GM18909 (cell line): ENCODE data around the gene SPTB.

ENCODE experiments used
- ATAC-seq: cut with Tn5 transposase; IDR thresholded peaks from one replicate; pipeline ENCODE4 v1.9.1; 2021; ENCODE audit warnings: mild to moderate bottlenecking; ENCODE audit not compliant: unreplicated experiment, poor library complexity

The SPTB gene

DNA sequence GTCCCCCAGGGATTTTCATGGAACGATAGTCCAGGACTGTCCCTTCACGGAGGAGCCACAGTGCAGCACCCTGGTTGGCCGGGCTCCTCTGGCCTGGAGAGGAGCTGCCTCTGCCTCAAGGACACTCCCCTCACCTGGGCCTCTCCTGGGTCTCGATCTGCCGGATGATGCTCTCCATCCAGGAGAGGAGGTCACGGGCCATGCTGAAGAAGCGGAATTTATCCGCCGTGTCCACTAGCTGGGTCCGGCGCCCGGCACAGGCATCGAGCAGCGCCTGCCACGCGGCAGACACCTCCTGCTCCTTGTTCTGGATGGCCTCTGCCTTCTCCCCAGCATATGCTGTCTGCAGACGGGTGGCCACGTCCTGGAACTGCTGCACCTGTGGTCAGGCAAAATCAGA is 109.0 kb downstream of the SPTB start:
- ATAC-seq: no peak

DNA sequence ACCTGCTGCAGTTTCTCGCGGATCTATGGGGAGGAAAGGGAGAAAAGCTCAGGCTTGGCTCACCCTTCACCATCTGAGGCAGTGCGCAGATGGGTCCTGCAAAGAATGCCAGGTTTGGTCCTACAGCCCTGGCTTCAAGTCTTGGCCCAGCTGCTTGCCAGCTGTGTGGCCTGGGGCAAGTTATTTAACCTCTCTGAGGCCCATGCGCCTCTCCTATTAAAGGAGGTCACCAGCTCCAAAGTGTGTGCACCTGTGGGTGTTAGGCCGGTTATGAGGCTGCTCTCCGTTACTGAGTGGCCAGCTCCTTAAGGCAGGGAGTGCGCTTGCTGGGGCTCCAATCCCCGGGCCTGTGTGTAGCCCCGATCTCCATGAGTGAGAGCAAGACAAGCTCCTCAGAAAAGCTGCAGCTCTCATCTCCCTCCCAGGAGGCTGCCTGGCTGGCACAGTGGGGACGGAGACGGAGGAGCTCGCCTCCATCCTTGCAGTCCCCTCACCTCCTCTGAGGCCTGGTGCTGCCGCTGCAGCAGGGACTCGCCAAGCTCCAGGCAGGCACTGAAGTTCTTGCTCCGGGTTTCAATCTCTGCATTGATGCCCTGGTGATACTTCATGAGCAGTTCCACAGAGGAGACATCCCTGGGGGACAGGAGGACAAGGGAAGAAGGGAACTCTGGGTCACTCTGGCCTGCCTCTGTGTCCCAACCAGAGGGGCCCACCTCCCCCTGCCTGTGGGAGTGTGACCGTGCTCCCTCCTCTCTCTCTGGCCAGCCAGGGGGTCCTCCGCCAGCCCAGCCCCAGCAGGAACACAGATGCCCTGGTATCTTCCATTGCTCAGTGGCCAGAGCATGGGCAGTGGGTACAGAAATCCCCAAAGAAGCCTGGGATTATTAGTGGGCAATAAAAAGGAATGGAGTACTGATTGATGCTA is 110.3 kb downstream of the SPTB start:
- ATAC-seq: no peak

DNA sequence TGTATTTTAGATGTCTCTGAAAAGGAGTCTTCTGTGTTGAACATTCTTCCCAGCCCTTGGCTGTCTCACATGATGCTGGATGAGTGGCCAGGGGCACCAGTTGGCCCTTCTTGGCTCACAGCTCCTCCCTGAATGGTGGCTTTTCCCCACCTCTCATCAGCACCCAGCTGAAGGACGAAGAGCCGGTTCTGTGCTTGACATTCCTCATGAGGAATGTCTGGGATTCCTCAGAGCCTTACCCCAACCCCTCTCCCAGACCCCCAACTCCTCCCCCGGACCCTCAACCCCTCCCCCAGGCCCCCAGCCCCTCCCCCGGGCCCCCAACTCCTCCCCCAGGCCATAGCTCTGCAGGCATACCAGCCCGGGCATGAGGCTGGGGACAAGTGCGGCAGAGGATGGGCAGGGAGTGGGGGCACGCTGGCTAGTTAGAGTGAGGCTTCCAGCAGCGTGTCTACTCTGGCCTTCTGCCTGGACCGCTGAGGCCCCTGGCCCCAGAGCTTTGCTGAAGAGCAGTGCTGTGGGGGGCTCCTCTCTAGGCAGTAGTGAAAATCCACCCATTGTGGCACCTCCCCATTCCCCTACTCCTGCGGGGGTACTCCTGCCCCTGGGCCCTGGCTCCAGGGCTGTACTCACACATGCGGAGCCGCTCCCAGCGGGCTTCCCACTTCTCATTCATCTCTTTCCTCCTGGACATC is 111.2 kb downstream of the SPTB start:
- no peak for ATAC-seq

DNA sequence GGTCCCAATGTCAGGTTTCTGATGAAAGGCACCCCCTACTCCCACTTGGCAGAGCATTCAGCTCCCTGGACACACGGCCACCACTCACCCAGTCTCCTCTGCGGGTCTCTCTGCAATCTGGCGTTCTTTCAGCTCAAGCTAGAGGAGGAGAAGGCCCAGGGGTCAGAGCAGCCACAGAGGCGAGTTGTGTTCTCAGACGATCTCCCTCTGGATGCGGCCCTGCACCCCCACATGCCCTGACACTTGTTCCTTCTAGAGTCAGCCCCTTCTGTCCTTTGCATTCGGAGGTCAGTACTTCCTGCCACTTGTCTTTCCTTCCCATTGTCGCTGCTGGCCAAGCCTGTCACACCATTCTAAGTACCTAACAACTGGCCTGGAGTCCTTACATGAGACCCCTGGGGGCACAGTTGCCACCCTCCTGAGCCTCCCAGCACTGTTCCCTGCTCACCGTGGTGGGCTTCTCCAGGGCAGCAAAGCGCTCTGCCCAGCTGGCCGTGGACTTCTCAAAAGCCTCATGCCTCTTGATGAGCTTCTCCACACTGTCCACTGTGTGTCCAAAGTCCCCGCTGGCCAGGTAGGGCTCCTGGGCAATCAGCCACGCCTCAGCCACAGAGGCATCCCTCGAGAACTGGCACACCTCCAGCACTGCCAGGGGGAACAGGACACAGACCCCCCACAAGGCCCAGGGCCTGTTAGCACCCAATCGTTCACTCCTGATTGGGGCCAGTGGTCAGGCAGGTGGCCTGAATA is 112.3 kb downstream of the SPTB start:
- no peak for ATAC-seq

DNA sequence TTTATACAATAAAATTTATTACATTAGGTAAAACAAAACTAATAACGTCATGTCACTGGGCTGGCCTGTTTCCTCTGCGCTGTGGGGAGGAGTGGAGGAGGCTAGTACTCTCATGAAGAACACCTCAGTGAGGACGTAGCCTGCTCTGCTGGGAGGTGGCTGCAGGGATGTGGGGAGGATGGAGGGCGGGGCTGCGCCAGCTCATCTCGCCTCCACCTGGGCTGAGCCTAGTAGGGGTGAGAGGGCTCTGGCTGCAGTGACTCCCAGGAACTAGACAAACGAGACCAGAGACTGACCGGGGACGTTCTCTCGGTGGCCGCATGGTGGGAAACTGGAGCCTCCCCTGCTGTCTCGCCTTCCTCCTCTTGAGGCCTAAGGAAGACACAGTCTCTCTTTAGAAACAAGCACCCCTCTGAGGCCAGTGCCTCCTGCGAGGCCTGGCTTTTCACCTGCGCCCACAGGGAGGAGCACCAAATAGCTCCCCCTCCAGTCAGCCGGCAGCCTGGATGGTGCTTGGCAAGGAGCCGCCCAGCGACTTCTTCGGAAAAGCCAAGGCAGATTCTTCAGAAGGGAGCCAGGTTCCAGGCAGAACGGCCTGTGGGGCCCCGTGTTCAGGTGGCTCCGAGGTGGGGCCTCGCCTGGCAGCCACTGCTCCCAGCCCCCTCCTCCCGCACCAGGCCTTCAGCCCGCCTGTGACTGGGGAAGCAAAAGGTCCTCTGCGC is 113.1 kb downstream of the SPTB start:
- ATAC-seq: no peak

DNA sequence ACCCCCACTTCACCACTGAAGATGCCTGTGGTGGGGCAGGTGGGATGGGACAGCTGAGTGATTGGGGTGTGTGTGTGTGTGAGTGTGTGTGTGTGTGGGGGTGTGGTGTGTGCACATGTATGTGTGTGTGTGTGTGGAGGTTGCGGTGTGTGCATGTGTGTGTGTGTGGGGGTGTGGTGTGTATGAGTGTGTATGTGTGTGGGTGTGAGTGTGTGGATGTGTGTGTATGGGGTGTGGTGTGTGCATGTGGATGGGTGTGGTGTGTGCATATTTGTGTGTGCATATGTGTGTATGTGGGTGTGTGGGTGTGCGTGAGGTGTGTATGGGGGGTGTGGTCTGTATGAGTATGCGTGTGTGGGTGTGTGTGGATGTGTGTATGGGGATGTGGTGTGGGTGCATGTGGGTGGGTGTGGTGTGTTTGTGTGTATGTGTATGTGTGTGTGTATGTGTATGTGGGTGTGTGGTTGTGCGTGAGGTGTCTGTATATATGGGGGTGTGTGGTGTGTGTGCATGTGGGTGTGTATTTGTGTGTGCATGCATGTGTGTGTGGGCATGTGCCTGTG is 113.9 kb downstream of the SPTB start:
- no peak for ATAC-seq

DNA sequence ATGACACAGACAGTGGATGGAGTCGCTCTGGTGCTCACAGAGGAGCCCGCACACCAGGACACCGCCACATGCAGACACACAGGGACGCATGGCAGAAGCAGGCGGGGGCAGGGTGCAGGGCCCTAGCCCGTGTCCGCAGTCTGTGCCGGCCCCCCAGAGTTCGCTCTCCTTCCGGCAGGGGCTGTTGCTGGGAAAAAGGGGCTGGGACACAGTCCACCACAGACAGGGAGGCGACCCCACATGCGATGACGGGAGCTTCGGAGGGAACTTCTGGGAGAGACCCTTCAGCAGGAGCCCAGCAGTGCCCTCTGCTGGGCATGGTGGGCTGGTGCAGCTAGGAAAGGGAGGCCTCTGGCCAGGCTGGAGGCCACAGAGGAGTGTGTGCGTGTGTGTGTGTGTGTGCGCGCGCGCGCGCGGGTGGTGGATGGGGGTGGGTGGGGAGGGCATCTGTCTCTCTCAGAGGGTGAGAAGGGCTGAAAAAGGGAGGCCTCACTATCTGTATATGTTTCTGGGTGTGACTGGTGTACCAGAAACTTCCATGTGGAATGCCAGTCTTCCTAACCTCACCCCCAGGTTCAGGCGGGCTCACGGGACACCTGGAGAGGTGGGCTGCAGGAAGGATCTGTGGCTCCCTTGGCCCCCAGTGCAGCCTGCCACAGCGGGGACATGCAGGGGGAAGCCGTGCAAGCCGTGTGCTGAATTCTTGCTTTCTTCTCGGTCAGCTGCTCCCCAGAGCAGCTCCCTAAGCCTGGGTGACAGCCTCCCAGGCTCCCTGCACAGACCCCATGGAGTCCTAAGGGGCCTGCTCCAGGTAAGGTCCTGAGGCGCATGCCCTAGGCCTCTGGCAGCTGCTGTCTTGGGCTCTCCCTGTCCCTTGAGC is 114.8 kb downstream of the SPTB start:
- ATAC-seq: no peak

DNA sequence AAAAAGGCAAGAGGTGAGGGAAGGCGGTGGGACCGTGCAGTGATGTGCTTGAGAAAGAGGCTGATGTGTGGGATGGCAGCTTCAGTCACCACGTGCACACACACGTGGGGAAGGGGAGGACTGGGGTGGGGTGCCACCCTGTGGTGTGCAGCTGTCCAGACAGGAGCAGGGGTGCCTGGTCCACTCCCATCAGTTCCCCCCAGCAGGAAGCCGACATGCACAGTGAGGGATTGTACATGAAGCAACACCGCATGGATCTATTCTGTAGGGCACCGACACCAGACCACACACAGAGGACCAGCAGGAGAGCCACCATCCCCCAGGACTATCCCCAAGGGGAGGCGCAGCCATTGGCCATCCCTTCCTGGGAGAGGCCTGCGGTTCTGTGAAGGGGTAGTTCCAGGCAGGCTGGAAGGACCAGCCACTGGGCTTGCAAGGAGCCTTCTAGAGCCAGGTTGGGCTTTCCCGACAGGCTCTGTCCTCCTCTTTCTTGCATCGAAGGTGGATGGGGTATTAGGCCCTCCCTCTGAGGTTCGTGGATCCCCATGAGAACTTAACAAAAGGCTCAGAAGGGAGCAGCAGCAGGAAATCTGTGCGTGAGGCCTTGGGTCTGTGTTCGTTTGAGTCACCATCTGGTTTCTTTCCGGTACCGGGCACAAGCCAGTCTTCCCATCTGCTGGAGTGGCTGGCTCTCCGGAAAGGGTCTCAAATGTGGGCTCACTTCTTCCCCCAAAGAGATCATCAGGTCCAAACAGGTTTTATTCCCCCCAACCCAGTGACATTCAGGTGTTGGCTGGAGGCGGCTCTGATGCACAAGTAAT is 115.7 kb downstream of the SPTB start:
- no peak for ATAC-seq

DNA sequence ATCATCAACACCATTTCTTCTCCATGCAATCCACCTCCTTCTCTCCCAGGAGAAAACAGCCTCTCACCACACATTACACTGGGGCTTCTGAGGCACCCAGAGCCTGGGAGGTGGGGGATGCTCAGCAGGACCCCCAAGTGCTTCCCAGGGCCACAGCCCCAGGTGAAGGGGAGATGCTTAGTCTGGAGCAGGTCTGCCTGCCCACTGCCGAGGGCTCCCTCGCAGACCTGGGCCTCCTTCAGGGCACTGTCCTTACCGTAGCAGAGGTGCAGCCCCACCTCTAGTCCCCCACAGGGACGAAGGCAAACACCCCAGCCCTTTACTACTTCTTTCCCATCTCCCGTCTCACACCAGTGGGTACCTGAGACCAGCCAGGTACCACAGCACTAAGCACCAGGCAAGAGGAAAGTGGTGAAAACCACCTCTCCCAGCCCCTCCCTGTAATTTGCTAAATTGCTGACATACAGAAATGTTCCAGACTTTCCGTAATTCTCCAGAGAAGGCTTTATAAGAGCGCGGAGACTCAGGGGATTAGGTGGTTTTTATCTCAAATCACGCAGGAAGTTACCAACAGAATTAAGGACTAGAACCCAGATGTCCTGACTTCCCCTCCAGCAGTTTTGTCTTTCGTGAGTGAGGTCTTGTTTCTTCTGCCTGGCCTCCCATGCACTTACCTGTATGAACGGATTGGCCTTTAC is 116.5 kb downstream of the SPTB start:
- ATAC-seq: no peak

DNA sequence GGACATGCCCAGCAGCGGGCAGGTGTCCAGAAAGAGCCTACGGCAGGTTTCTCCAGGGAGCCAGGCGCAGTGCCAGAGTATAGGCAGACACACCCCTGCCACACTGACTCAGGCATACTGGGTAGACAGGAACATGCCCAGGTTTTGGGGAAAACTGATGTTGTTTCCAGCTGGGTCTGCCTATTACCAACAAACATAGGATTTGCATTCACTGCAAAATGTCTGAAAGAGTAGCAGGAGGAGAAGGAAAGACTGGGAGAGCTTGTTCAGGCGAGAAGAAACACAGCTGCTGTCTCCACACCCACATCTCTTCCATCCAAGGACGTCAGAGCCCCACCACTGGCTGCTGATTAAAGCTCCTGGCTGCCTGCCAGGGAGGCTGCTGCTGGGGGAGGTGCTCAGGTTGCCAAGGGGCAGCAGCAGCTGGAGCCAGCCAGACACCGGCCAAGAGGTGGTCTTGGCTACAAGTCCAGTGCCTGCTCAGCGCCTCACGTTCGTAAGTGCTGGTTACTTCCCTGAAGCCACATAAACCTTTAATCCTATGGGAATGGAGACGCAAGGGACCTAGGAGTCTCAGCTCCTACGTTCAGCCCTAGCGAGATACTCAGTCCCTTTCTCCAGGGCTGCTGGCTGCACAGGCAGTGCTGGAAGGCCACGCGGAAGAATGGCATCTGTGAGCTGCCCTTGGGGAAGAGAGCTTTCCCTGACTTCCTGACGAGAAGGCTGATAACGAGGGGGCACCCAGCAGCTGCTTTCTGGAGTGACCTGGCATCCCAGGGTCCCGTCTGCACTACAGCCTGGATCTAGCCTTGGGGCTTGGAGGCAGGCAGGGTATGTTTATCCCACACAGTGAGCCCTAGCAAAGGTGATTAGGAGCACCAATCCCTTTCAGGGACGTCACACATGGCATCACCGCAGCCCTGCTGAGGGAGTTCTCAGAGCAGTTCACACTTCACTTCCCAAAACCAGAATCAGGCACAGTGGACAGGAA is 117.4 kb downstream of the SPTB start:
- ATAC-seq: no peak

DNA sequence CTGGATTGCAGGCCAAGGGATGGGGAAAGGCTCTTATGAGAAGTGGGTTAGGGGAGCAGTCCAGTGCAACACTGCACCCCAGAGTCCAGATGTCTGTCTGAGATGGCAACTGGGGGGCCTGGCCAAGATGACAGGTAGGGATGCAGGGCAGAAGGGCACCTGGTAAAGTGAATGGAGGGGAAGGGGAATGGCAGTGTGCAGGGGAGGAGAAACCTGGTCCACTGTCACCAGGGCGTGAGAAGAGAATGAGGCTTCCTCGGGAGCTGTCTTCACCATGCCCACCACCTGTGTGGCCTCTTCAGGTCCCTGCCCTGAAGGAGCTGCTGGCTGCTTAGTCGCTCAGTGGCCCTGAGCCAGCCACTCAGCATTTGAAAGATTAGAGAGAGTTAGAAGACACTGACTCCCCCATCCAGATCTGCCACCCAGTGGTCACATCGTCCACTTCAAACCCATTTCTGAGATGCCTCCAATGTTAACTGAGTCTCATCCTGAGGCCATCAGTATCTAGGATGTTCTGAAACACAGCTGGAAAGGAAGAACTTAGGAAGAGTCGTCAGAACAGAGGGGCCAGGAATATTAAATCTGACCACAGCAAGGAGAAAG is 118.2 kb downstream of the SPTB start:
- no peak for ATAC-seq

DNA sequence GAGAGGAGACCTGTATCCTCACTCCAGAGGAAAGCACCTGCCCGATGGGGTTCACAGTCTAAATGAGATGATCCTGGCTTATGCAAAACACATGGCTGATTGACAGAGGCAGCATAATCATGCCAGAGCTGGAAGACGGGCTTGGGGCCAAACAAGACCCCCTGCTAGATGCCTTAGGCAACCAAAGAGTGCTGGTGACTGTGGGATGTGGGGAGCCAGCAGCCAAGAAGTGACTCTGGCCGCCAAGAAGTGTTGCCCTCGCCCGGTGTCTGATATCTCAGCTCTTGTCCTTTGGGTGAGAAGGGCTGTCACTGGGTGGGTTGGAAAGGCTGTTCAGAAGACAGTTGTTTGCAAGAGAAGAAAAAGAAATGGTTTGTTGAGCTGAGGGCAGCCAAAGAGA is 118.8 kb downstream of the SPTB start:
- ATAC-seq: no peak

DNA sequence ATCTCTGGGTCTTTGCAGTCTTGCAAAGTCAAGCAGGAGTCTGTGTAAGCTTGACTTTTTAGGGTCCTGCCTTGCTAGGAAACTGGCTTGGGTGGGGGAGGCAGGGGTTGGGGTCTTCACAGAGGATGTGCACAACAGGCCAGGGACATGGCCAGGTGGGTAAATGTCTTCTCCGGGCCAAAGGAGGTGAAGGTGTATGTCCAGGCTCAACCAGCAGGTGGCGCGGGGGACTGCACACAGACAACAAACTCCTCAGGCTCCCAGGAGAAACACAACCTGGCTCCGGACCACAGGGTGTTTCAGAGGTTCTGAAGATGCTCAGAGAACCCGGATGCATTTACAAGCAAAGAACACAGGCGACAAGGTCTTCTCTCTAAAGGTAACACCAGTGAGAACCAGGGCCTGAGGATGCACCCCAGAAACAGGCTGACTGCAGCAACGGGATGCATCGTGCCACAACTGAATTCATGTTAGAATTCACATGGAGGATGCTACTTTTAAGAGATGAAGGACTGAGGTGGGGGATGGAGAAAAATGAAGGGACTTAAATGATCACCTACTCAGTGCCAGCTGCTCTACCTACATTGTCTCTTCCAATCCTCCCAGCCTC is 119.5 kb downstream of the SPTB start:
- ATAC-seq: no peak

DNA sequence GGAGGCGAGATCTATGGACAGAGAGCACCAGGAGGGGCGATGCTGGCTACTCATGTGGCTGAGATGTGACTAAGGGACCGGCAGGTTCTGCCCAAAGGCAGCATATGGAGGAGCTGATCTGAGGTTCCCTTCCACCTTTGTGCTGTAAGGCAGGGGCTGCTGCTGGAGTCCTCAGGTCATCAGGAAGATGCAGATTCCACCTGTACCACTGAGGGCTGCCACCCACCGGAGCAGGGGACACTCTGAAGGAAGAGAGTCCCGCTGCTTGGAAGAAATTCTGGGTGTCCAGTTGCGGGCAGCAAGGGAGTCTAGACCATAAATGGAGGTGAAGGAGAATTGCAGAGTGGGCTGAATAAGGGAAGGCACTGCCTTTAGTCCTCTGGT is 120.2 kb downstream of the SPTB start:
- ATAC-seq: no peak

DNA sequence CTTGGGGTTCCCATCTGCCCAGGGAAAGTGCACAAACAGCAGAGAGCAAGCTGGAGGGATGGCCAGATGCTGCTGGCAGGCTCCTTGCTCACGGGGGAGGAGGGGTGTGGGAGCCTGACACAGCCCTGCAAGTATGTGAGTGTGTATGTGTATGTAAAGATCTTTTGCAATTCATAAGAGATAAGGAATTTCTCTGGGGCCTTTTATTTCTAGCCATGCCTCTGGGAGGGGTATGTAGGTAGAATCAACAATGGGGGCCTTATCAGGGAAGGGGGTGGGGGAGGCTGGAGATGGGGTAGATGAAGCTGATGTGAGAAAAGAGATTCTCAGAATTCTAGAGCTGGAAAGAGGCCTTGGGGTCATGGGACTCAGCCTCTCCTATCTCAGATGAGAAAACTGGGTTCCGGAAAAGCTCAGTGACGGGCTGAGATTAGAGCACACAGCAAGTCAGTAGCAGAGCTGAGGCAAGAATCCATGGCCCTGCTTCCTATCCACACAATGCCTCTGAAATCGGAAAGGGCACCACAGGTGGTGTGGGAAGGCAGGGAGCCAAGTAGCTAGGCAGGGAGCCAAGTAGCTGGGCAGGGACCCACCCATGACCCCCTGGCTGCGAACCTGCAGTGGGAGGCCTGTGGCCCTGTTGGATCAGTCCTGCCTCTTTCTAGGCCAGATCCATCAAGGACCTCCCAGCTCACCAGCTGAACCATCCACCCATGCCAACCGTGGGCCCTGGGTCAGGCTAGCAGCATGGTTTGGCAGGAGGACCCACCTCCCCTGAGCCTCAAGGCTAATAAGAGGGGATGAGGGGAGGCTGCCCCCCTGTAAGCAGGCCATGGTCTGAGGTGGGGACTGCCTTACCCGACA is 120.8 kb downstream of the SPTB start:
- no peak for ATAC-seq
